Esophagus squamous epithelium (tissue), 4 donors: ENCODE data around the gene FKBP15.

Experiments used
- POLR2A ChIP-seq, 4 donors: fragments of 450-650 bp; IDR thresholded peaks; one replicate each; pipeline ENCODE4 v1.6.1; 2017; ENCODE audit warnings: antibody characterized with exemption in 4 of 4, mild to moderate bottlenecking in 4 of 4, moderate library complexity in 3 of 4
- TF ChIP-seq, protein P1 (sequence below), 6 experiments: fragments of 450-650 bp in 4 of 6; fragments of 200-600 bp in 2 of 6; sonication (generic) in 2 of 6; IDR thresholded peaks; one replicate each; pipeline ENCODE4 v1.5.1; 2016 to 2019; ENCODE audit warnings: antibody characterized with exemption in 6 of 6, mild to moderate bottlenecking in 4 of 6, moderate library complexity in 4 of 6

DNA sequence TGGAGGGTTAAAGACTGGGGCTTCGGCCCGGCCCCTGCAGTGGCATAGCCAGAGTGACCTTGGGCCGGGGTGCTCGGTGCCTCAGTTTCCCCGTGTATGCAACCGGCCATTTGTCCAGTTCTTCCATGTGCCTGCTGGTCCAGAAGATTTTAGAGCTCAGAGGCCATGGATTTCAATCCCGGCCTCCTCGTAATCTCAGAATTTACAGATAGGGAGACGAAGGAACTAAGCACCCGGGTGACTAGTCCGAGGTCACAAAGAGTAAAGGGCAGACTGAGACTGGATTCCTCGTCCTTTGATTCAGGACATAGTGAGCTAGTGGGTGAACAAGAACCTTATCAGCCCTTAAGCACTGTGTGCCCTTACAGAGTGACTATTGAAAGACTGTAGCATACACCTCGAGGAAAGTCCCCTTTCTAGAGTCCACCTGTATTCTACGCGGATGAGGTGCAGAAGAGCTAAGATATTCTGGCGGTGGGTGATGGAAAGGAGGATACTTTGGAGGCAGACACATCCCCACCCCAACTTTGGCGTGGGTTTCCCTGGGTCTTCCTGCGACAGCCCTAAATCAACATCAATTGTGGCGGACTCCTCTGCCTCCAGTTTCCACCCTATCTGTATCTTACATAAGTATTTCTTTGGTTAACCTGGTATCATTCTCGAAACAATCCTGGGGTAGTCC lies 864 bp upstream of the FKBP15 start:
- TF ChIP-seq, protein P1, sequence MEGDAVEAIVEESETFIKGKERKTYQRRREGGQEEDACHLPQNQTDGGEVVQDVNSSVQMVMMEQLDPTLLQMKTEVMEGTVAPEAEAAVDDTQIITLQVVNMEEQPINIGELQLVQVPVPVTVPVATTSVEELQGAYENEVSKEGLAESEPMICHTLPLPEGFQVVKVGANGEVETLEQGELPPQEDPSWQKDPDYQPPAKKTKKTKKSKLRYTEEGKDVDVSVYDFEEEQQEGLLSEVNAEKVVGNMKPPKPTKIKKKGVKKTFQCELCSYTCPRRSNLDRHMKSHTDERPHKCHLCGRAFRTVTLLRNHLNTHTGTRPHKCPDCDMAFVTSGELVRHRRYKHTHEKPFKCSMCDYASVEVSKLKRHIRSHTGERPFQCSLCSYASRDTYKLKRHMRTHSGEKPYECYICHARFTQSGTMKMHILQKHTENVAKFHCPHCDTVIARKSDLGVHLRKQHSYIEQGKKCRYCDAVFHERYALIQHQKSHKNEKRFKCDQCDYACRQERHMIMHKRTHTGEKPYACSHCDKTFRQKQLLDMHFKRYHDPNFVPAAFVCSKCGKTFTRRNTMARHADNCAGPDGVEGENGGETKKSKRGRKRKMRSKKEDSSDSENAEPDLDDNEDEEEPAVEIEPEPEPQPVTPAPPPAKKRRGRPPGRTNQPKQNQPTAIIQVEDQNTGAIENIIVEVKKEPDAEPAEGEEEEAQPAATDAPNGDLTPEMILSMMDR (IDR thresholded peaks at IDR 0.05), result no peak
- no peak for TF ChIP-seq POLR2A (IDR thresholded peaks at IDR 0.05)
